ENCODE data around the gene ZMAT5. TPM values are rescaled to one million over a fixed set of nuclear protein-coding genes. Genes with fewer than 3 reads are reported as not detected.

Gene ZMAT5
- total RNA-seq, 1 donor from 2014 or later: 24.4 TPM

- H3K9me3 Mint-ChIP-seq (ENCODE audit: unreplicated experiment): no peaks in the 10 kb centered on the region
- Histone ChIP-seq H3K27me3 (ENCODE audit: insufficient read depth, low read length) (no peaks in the 10 kb centered on the region), H3K36me3 (ENCODE audit: insufficient read depth, low read length) (peaks cover 5% of the 10 kb centered on the region), H3K9me3 (ENCODE audit: insufficient read depth, low read depth, low read length) (no peaks in the 10 kb centered on the region), H3K9ac (ENCODE audit: low read length) (peak overlapping the region; percentile 25), H3K4me1 (ENCODE audit: insufficient read depth, low read length) (peaks cover 33% of the 10 kb centered on the region), H2AFZ (ENCODE audit: low read depth, low read length) (no peak overlapping the region), H3K27ac (ENCODE audit: low read depth, low read length) (no peak overlapping the region), H3K79me2 (ENCODE audit: insufficient read depth, low read length) (no peaks in the 10 kb centered on the region), H4K20me1 (ENCODE audit: insufficient read depth, low read length) (peaks cover 25% of the 10 kb centered on the region), H3K4me3 (ENCODE audit: insufficient read depth, low read depth, low read length) (no peak overlapping the region), H3K4me2 (ENCODE audit: low read length) (peak overlapping the region; percentile 69)
- peaks cover 23% of the 10 kb centered on the region for H3K27me3 Mint-ChIP-seq (ENCODE audit: low read depth, unreplicated experiment)
- TF ChIP-seq EZH2 (IDR thresholded peaks at IDR 0.05; ENCODE audit: insufficient read depth, low read length) (no peak), CTCF (IDR thresholded peaks at IDR 0.05; ENCODE audit: insufficient read depth, low read depth, low read length) (no peak)
- H3K4me1 Mint-ChIP-seq (ENCODE audit: low read depth, unreplicated experiment): peaks cover 3% of the 10 kb centered on the region
- H3K27ac Mint-ChIP-seq (ENCODE audit: unreplicated experiment): no peak overlapping the region
- DNase-seq (ENCODE audit: low read depth) (no peak), FAIRE-seq (no peak)
- no peaks in the 10 kb centered on the region for H3K36me3 Mint-ChIP-seq (ENCODE audit: low read depth, unreplicated experiment)
- H3K4me3 Mint-ChIP-seq (ENCODE audit: unreplicated experiment): no peak overlapping the region
Measured at GRCh38 chr22:29700900-29701154, 66.0 kb downstream of the ZMAT5 start.

GRCh38 chr22:29700206-29700899, 66.5 kb downstream of the ZMAT5 start:
- no peaks in the 10 kb centered on the region for H3K79me2 ChIP-seq (ENCODE audit: insufficient read depth, low read length)
- no peak for TF ChIP-seq EZH2 (IDR thresholded peaks at IDR 0.05; ENCODE audit: insufficient read depth, low read length)
- no peak for TF ChIP-seq CTCF (IDR thresholded peaks at IDR 0.05; ENCODE audit: insufficient read depth, low read depth, low read length)
- H4K20me1 ChIP-seq (ENCODE audit: insufficient read depth, low read length): peaks cover 29% of the 10 kb centered on the region
- no peak for FAIRE-seq
- peak overlapping the region; percentile 69 for H3K4me2 ChIP-seq (ENCODE audit: low read length)
- H3K4me1 ChIP-seq (ENCODE audit: insufficient read depth, low read length): peaks cover 33% of the 10 kb centered on the region
- H3K4me3 ChIP-seq (ENCODE audit: insufficient read depth, low read depth, low read length): no peak overlapping the region
- peak overlapping the region; percentile 36 for H3K27ac ChIP-seq (ENCODE audit: low read depth, low read length)
- no peak overlapping the region for H2AFZ ChIP-seq (ENCODE audit: low read depth, low read length)
- H3K9me3 ChIP-seq (ENCODE audit: insufficient read depth, low read depth, low read length): no peaks in the 10 kb centered on the region
- Mint-ChIP-seq H3K4me1 (ENCODE audit: low read depth, unreplicated experiment) (peaks cover 3% of the 10 kb centered on the region), H3K36me3 (ENCODE audit: low read depth, unreplicated experiment) (no peaks in the 10 kb centered on the region), H3K9me3 (ENCODE audit: unreplicated experiment) (no peaks in the 10 kb centered on the region), H3K27me3 (ENCODE audit: low read depth, unreplicated experiment) (peaks cover 22% of the 10 kb centered on the region), H3K4me3 (ENCODE audit: unreplicated experiment) (no peak overlapping the region), H3K27ac (ENCODE audit: unreplicated experiment) (no peak overlapping the region)
- H3K36me3 ChIP-seq (ENCODE audit: insufficient read depth, low read length): peaks cover 5% of the 10 kb centered on the region
- H3K9ac ChIP-seq (ENCODE audit: low read length): peak overlapping the region; percentile 25
- peak; percentile 47 for DNase-seq (ENCODE audit: low read depth)
- H3K27me3 ChIP-seq (ENCODE audit: insufficient read depth, low read length): no peaks in the 10 kb centered on the region

- Histone ChIP-seq H4K20me1 (ENCODE audit: insufficient read depth, low read length) (peaks cover 39% of the 10 kb centered on the region), H3K27me3 (ENCODE audit: insufficient read depth, low read length) (no peaks in the 10 kb centered on the region), H3K27ac (ENCODE audit: low read depth, low read length) (no peak overlapping the region), H3K9ac (ENCODE audit: low read length) (no peak overlapping the region), H3K4me2 (ENCODE audit: low read length) (no peak overlapping the region), H3K79me2 (ENCODE audit: insufficient read depth, low read length) (no peaks in the 10 kb centered on the region), H3K4me3 (ENCODE audit: insufficient read depth, low read depth, low read length) (no peak overlapping the region), H3K9me3 (ENCODE audit: insufficient read depth, low read depth, low read length) (no peaks in the 10 kb centered on the region), H3K4me1 (ENCODE audit: insufficient read depth, low read length) (peaks cover 25% of the 10 kb centered on the region), H3K36me3 (ENCODE audit: insufficient read depth, low read length) (peaks cover 8% of the 10 kb centered on the region), H2AFZ (ENCODE audit: low read depth, low read length) (no peak overlapping the region)
- Mint-ChIP-seq H3K27ac (ENCODE audit: unreplicated experiment) (no peak overlapping the region), H3K27me3 (ENCODE audit: low read depth, unreplicated experiment) (peaks cover 9% of the 10 kb centered on the region), H3K9me3 (ENCODE audit: unreplicated experiment) (no peaks in the 10 kb centered on the region), H3K36me3 (ENCODE audit: low read depth, unreplicated experiment) (peaks cover 11% of the 10 kb centered on the region), H3K4me1 (ENCODE audit: low read depth, unreplicated experiment) (peaks cover 3% of the 10 kb centered on the region), H3K4me3 (ENCODE audit: unreplicated experiment) (no peak overlapping the region)
- TF ChIP-seq EZH2 (IDR thresholded peaks at IDR 0.05; ENCODE audit: insufficient read depth, low read length): no peak
- TF ChIP-seq CTCF (IDR thresholded peaks at IDR 0.05; ENCODE audit: insufficient read depth, low read depth, low read length): no peak
- no peak for FAIRE-seq
- no peak for DNase-seq (ENCODE audit: low read depth)
Measured at GRCh38 chr22:29697853-29698598, 68.8 kb downstream of the ZMAT5 start.

Data from astrocyte (in vitro differentiated cells and primary cell).